ENCODE results near the gene RANBP1.

GRCh38 chr22:20131859-20132685 lies 16.2 kb downstream of the RANBP1 start:
- TF ChIP-seq CTCF (IDR thresholded peaks at IDR 0.05) (no peak), ZNF512 (CRISPR knock-in tag; IDR thresholded peaks at IDR 0.05; ENCODE audit: borderline replicate concordance) (no peak), ATF3 (CRISPR knock-in tag; conservative IDR thresholded peaks at IDR 0.05) (no peak), FOXP1 (CRISPR knock-in tag; IDR thresholded peaks at IDR 0.05; ENCODE audit: borderline replicate concordance) (no peak), NFYB (CRISPR knock-in tag; conservative IDR thresholded peaks at IDR 0.05; ENCODE audit: low read depth) (no peak)
